Natural killer cell (primary cell): Measurements from ENCODE around the gene GNB1L. TPM values are rescaled to one million over a fixed set of nuclear protein-coding genes. Genes with fewer than 3 reads are reported as not detected.

Source experiments
- ATAC-seq, 3 donors: fragments of 150-1000 bp in 2 of 3; fragments of 200-7000 bp in 1 of 3; cut with Tn5 transposase; 1 replicate in 1 of 3; 2 replicates in 2 of 3; pipeline ENCODE4 v1.10.0; 2021; ENCODE audit warnings: mild to moderate bottlenecking in 2 of 3, moderate library complexity in 2 of 3
- DNase-seq, 2 donors: peaks; one replicate each; pipeline versions ENCODE4 v3.0.0 to v3.0.0-alpha.2; 2013 to 2021; ENCODE audit warnings: mixed read lengths in 1 of 2
- H3K27ac ChIP-seq: one replicate; pipeline ENCODE4 v1.5.1; 2013; ENCODE audit warnings: mild to moderate bottlenecking, low read length
- H3K27me3 ChIP-seq: one replicate; pipeline ENCODE4 v1.6.1; 2013; ENCODE audit warnings: low read length; ENCODE audit not compliant: control insufficient read depth, insufficient read depth
- H3K36me3 ChIP-seq: one replicate; pipeline ENCODE4 v1.6.1; 2013; ENCODE audit warnings: low read length; ENCODE audit not compliant: control insufficient read depth, insufficient read depth
- H3K4me1 ChIP-seq: one replicate; pipeline ENCODE4 v1.6.1; 2013; ENCODE audit warnings: low read length; ENCODE audit not compliant: control insufficient read depth, insufficient read depth
- H3K4me3 ChIP-seq: one replicate; pipeline ENCODE4 v1.5.1; 2013; ENCODE audit warnings: low read length
- H3K9me3 ChIP-seq: one replicate; pipeline ENCODE4 v1.6.1; 2013; ENCODE audit warnings: low read length; ENCODE audit not compliant: control insufficient read depth, insufficient read depth
- H3K27ac Mint-ChIP-seq, 2 donors: one replicate each; pipeline ENCODE4 v1.8.0; 2022; ENCODE audit warnings: mild to moderate bottlenecking in 2 of 2, mixed read lengths in 2 of 2, moderate library complexity in 1 of 2
- H3K27me3 Mint-ChIP-seq, 2 donors: one replicate each; pipeline ENCODE4 v1.8.0; 2022; ENCODE audit warnings: low read depth in 2 of 2, mixed read lengths in 2 of 2
- H3K36me3 Mint-ChIP-seq: one replicate; pipeline ENCODE4 v1.8.0; 2022; ENCODE audit warnings: mixed read lengths
- H3K4me1 Mint-ChIP-seq, 2 donors: one replicate each; pipeline ENCODE4 v1.8.0; 2022; ENCODE audit warnings: mixed read lengths in 2 of 2
- H3K4me3 Mint-ChIP-seq: one replicate; pipeline ENCODE4 v1.8.0; 2022; ENCODE audit warnings: mild to moderate bottlenecking, moderate library complexity, mixed read lengths
- H3K9me3 Mint-ChIP-seq, 2 donors: one replicate each; pipeline ENCODE4 v1.8.0; 2022; ENCODE audit warnings: mixed read lengths in 2 of 2
- WGBS: methylation state at CpG from one replicate; pipeline ENCODE4 v1.1.7; 2013; ENCODE audit warnings: missing lambda C conversion rate; ENCODE audit not compliant: insufficient coverage; 5-methylcytosine and 5-hydroxymethylcytosine counted together
- intact Hi-C: fragments of 100-400 bp; cut with micrococcal nuclease; formaldehyde crosslinking; loops from one replicate; pipeline ENCODE4 v1.14.2; 2022
- total RNA-seq, 4 donors: library from RNA; stranded (reverse); fragments of 120-200 nt in 1 of 4; gene quantifications; one replicate each; pipeline versions ENCODE4 v1.2.3 to v1.2.4, GENCODE V29; 2013 to 2022
- TF ChIP-seq, protein P1 (sequence below): fragments of 200-600 bp; IDR thresholded peaks from one replicate; pipeline ENCODE4 v1.8.0; 2022; ENCODE audit warnings: antibody characterized with exemption

Gene GNB1L
- total RNA-seq, 3 donors from 2014 or later (not counting 1 experiment from before 2014, with no cell fraction given): 5.1 to 5.3 (median 5.3) TPM

DNA sequence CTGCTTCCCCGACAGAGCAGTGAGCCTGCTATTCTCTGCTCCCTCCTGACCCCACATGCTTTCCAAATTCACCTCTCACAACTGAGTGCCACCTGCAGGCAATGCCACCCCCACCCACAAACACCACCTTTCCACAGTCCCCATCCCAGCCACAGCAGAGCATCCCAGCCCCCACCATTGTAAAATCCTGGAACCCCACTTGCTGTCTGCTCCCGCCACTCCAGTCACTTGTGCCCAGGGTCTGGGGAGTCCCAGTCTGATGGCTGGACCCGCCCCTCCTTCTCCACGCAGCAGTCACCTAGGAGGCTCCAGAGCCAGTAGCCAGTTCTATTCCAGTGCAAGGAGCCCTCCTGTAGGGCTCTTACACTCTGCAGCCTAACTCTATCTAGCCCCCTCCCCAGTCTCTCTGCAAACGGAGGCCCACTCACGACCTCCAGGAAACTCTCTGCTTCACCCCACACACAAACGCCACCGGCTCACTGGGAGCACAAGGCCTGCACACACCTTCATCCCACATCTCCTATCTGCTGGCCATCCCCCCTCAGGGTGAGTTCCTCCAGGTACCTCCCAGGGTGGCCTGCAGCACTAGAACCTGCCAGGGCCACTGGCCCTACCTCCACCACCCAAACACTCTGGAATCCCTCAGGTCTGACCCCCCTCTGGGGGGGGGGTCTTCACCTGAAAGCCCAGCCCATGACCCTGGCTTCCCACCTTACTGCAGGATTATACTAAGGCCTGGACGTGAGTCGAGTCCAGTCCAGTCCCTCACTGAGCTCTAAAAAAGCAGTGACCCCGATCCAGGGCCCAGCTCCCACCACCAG lies 1.4 kb downstream of the GNB1L start:
- Histone ChIP-seq H3K4me3 (peak overlapping the region; percentile 97), H3K27me3 (no peaks in the 10 kb centered on the region), H3K27ac (no peak overlapping the region), H3K36me3 (peaks cover 7% of the 10 kb centered on the region), H3K9me3 (no peaks in the 10 kb centered on the region), H3K4me1 (peaks cover 26% of the 10 kb centered on the region)
- no peaks in the 10 kb centered on the region for H3K27me3 Mint-ChIP-seq
- H3K4me1 Mint-ChIP-seq: peaks cover 19 to 40% of the 10 kb centered on the region in 2 donors
- ATAC-seq: no peak
- H3K27ac Mint-ChIP-seq: peak overlapping the region in 1 of 2 donors; percentile 90
- TF ChIP-seq, protein P1, sequence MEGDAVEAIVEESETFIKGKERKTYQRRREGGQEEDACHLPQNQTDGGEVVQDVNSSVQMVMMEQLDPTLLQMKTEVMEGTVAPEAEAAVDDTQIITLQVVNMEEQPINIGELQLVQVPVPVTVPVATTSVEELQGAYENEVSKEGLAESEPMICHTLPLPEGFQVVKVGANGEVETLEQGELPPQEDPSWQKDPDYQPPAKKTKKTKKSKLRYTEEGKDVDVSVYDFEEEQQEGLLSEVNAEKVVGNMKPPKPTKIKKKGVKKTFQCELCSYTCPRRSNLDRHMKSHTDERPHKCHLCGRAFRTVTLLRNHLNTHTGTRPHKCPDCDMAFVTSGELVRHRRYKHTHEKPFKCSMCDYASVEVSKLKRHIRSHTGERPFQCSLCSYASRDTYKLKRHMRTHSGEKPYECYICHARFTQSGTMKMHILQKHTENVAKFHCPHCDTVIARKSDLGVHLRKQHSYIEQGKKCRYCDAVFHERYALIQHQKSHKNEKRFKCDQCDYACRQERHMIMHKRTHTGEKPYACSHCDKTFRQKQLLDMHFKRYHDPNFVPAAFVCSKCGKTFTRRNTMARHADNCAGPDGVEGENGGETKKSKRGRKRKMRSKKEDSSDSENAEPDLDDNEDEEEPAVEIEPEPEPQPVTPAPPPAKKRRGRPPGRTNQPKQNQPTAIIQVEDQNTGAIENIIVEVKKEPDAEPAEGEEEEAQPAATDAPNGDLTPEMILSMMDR: no peak
- no peaks in the 10 kb centered on the region for H3K36me3 Mint-ChIP-seq
- intact Hi-C loops: no loop called here
- no peak for DNase-seq
- peak overlapping the region; percentile 91 for H3K4me3 Mint-ChIP-seq
- WGBS: 70% methylated on average over 11 of the region's 11 CpGs
- no peaks in the 10 kb centered on the region for H3K9me3 Mint-ChIP-seq

DNA sequence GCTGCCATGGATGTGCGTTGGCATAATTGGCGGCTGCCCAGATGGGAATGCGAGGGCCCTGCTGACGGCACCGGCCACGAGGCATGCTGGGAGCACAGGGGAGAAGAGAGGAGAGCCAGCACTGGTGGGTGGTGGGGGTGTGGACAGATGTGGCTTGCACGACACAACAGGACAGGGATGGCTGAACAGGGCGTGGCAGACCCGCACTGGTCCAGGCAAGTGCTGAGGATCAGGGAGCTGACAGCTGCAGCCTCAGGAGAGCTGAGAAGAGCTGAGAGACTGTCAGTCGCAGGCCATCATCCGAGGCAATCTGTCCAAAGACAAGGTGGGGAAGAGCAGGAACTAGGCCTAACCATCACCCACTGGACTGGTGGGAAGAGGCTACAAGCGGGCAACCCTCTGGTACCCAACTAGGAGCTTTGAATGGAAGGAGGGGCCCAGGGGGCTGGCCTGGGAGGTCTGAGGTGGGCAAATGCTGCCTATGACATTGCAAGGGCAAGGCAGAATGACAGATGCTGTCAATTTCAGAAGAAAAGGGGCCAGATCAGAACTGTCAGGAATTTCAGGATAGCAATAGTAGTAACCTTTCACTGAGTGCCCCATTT lies 2.4 kb downstream of the GNB1L start:
- Histone ChIP-seq H3K27ac (no peak overlapping the region), H3K4me3 (no peak overlapping the region), H3K27me3 (no peaks in the 10 kb centered on the region), H3K4me1 (peaks cover 26% of the 10 kb centered on the region), H3K9me3 (no peaks in the 10 kb centered on the region), H3K36me3 (peaks cover 7% of the 10 kb centered on the region)
- ATAC-seq (no peak), DNase-seq (no peak)
- H3K36me3 Mint-ChIP-seq: no peaks in the 10 kb centered on the region
- WGBS: 96% methylated on average over 12 of the region's 12 CpGs
- H3K27me3 Mint-ChIP-seq: no peaks in the 10 kb centered on the region
- peaks cover 19 to 40% of the 10 kb centered on the region in 2 donors for H3K4me1 Mint-ChIP-seq
- H3K9me3 Mint-ChIP-seq: no peaks in the 10 kb centered on the region
- peak overlapping the region in 1 of 2 donors; percentile 29 for H3K27ac Mint-ChIP-seq
- intact Hi-C loops: no loop called here
- TF ChIP-seq, protein P1: no peak
- peak overlapping the region; percentile 31 for H3K4me3 Mint-ChIP-seq

DNA sequence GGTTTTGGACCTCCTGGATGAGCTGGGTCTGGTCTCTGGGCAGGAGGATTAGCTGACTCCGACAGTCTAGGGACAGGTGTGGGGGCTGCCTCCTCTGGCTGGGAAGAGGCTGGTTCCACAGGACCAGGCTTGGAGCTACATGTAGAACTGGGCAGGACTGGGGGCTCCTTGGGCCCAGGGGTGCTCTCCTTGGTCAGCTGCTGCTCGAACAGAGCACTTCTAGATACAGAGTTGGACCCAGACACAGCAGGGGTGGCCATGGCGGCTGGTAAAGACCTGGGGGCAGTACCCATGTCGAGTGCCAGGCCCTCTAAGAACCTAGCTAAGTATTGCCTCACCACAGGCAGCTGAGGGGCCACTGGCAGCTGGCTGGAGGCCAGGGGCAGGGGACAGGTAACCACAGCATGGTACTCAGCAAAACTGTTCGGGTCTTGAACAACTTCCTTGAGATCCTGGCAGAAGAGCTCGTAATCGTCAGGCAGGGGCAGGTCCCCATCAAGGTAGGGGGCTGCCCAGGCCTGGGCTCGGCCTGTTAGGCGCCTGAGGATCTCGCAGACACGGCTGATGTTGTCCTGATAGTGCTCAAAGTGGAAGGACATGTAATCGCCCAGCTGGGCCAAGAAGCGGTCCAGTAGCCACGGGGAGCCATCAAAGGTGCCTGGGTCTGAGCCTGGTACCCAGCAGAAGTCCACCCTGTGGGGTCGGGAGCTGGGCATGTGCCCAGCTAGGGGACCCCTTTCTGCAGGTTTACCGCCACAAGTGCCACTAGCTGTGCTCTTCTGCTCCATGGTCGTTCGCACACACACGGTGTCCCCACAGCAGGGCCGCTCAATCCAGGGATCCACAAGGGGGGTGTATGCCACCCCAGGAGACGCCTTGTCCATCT lies 3.1 kb downstream of the GNB1L start:
- intact Hi-C loops: no loop called here
- no peaks in the 10 kb centered on the region for H3K9me3 Mint-ChIP-seq

More for the DNA sequence above, 3.1 kb downstream of the GNB1L start:
- WGBS: 90% methylated on average over 21 of the region's 21 CpGs
- peak overlapping the region in 1 of 2 donors; percentile 29 for H3K27ac Mint-ChIP-seq
- Histone ChIP-seq H3K27me3 (no peaks in the 10 kb centered on the region), H3K27ac (no peak overlapping the region), H3K4me3 (no peak overlapping the region), H3K4me1 (peaks cover 26% of the 10 kb centered on the region), H3K9me3 (no peaks in the 10 kb centered on the region), H3K36me3 (peaks cover 7% of the 10 kb centered on the region)
- ATAC-seq: no peak
- H3K27me3 Mint-ChIP-seq: no peaks in the 10 kb centered on the region
- H3K4me3 Mint-ChIP-seq: no peak overlapping the region
- H3K4me1 Mint-ChIP-seq: peaks cover 19 to 40% of the 10 kb centered on the region in 2 donors
- H3K36me3 Mint-ChIP-seq: no peaks in the 10 kb centered on the region
- DNase-seq: no peak
- TF ChIP-seq, protein P1: no peak
